WI38 (cell line): ENCODE data around the gene PXN.
"Not testable (repeated sequence)": the region's sequence is repeated elsewhere in the genome, so short reads cannot be mapped to it uniquely, and the experiment has no call there.

Experiments
- H3K4me3 ChIP-seq: 2 replicates; pipeline ENCODE4 v1.5.1; 2011; ENCODE audit warnings: low read depth, mild to moderate bottlenecking, control low read depth, low read length
- CTCF ChIP-seq: IDR thresholded peaks from 2 replicates; pipeline ENCODE4 v1.5.1; 2012; ENCODE audit warnings: low read depth, mild to moderate bottlenecking, control low read depth, low read length

PXN gene

GRCh38 chr12:120216742-120217605, 48.6 kb downstream of the PXN start:
- no peak overlapping the region for H3K4me3 ChIP-seq
- no peak for TF ChIP-seq CTCF

GRCh38 chr12:120215766-120216735, 49.5 kb downstream of the PXN start:
- no peak for TF ChIP-seq CTCF
- H3K4me3 ChIP-seq: no peak overlapping the region

GRCh38 chr12:120215357-120215735, 50.2 kb downstream of the PXN start:
- H3K4me3 ChIP-seq: no peak overlapping the region
- no peak for TF ChIP-seq CTCF

- no peak for TF ChIP-seq CTCF
- no peak overlapping the region for H3K4me3 ChIP-seq
These were observed 50.7 kb downstream of the PXN start for GRCh38 chr12:120214626-120215356.

GRCh38 chr12:120213758-120214157, 51.8 kb downstream of the PXN start:
- H3K4me3 ChIP-seq: no peak overlapping the region
- no peak for TF ChIP-seq CTCF

GRCh38 chr12:120213182-120213581, 52.3 kb downstream of the PXN start:
- not testable (repeated sequence) for H3K4me3 ChIP-seq

- TF ChIP-seq CTCF: no peak
These were observed 53.2 kb downstream of the PXN start for GRCh38 chr12:120212301-120212700.

More at GRCh38 chr12:120212301-120212700, 53.2 kb downstream of the PXN start:
- no peak overlapping the region for H3K4me3 ChIP-seq
